WTC11 (cell line): ENCODE data around the gene ADAT3. TPM values are rescaled to one million over a fixed set of nuclear protein-coding genes. Genes with fewer than 3 reads are reported as not detected.

ENCODE experiments used
- ATAC-seq: fragments of 200-7000 bp; cut with Tn5 transposase; 2 replicates; pipeline ENCODE4 v1.10.0; 2021; ENCODE audit warnings: mild to moderate bottlenecking, moderate library complexity
- CTCF ChIA-PET: fragments of 300-600 bp; sonication (Branson Sonifier 250); formaldehyde crosslinking; loops from one replicate; lab custom pipeline; 2021; ENCODE audit warnings: antibody characterized with exemption; lab: Charles Lee
- POLR2A ChIA-PET: fragments of 350-600 bp; sonication (Branson Sonifier 250); formaldehyde crosslinking; loops from one replicate; lab custom pipeline; 2021; ENCODE audit warnings: antibody characterized with exemption; lab: Charles Lee
- DNase-seq: peaks from one replicate; pipeline ENCODE4 v3.0.0; 2021; ENCODE audit warnings: low spot score
- H3K27ac Mint-ChIP-seq: 2 replicates; pipeline ENCODE4 v1.8.0; 2021; ENCODE audit warnings: mixed read lengths
- H3K27me3 Mint-ChIP-seq: 2 replicates; pipeline ENCODE4 v1.8.0; 2021; ENCODE audit warnings: low read depth, mild to moderate bottlenecking, moderate library complexity, mixed read lengths
- H3K36me3 Mint-ChIP-seq: 2 replicates; pipeline ENCODE4 v1.8.0; 2021; ENCODE audit warnings: mixed read lengths
- H3K4me1 Mint-ChIP-seq: 2 replicates; pipeline ENCODE4 v1.8.0; 2022; ENCODE audit warnings: mixed read lengths
- H3K4me3 Mint-ChIP-seq: 2 replicates; pipeline ENCODE4 v1.8.0; 2021; ENCODE audit warnings: mild to moderate bottlenecking, moderate library complexity, mixed read lengths
- H3K9me3 Mint-ChIP-seq: 2 replicates; pipeline ENCODE4 v1.8.0; 2021; ENCODE audit warnings: mixed read lengths
- ATF2 ChIP-seq: sonication (generic); formaldehyde crosslinking; IDR thresholded peaks from 2 replicates; pipeline ENCODE4 v1.8.1; 2022; ENCODE audit warnings: low read depth, missing genetic modification reagents, borderline replicate concordance
- CREM ChIP-seq: sonication (generic); formaldehyde crosslinking; IDR thresholded peaks from 2 replicates; pipeline ENCODE4 v1.8.1; 2022; ENCODE audit warnings: mild to moderate bottlenecking, missing genetic modification reagents, moderate library complexity
- IRF2 ChIP-seq: sonication (generic); formaldehyde crosslinking; IDR thresholded peaks from 2 replicates; pipeline ENCODE4 v1.8.0; 2022; ENCODE audit warnings: low read depth, missing genetic modification reagents, borderline replicate concordance
- JAZF1 ChIP-seq: fragments of 250-450 bp; sonication (Bioruptor Pico); IDR thresholded peaks from 2 replicates; pipeline ENCODE4 v1.9.0; 2021; ENCODE audit warnings: moderate library complexity, mild to moderate bottlenecking, inconsistent platforms
- OVOL2 ChIP-seq: fragments of 250-450 bp; sonication (Bioruptor Pico); IDR thresholded peaks from 2 replicates; pipeline ENCODE4 v1.9.0; 2021; ENCODE audit warnings: mild to moderate bottlenecking, borderline replicate concordance
- PRRX2 ChIP-seq: fragments of 250-450 bp; sonication (Bioruptor Pico); IDR thresholded peaks from 2 replicates; pipeline ENCODE4 v1.8.0; 2021; ENCODE audit warnings: mild to moderate bottlenecking
- SMAD3 ChIP-seq: sonication (generic); formaldehyde crosslinking; IDR thresholded peaks from 2 replicates; pipeline ENCODE4 v1.8.0; 2022; ENCODE audit warnings: missing genetic modification reagents, mild to moderate bottlenecking, borderline replicate concordance
- TCF7 ChIP-seq: sonication (generic); formaldehyde crosslinking; IDR thresholded peaks from 2 replicates; pipeline ENCODE4 v1.8.0; 2022; ENCODE audit warnings: mild to moderate bottlenecking, low read depth, missing genetic modification reagents, moderate library complexity
- TEAD1 ChIP-seq: sonication (generic); formaldehyde crosslinking; IDR thresholded peaks from 2 replicates; pipeline ENCODE4 v1.8.0; 2022; ENCODE audit warnings: mild to moderate bottlenecking, missing genetic modification reagents
- USF2 ChIP-seq: sonication (generic); formaldehyde crosslinking; IDR thresholded peaks from 2 replicates; pipeline ENCODE4 v1.8.1; 2023; ENCODE audit warnings: mild to moderate bottlenecking, missing genetic modification reagents, moderate library complexity
- ZBTB21 ChIP-seq: sonication (generic); formaldehyde crosslinking; IDR thresholded peaks from 2 replicates; pipeline ENCODE4 v1.8.1; 2023; ENCODE audit warnings: mild to moderate bottlenecking, missing genetic modification reagents, borderline replicate concordance
- ZNF121 ChIP-seq: sonication (generic); formaldehyde crosslinking; IDR thresholded peaks from 2 replicates; pipeline ENCODE4 v1.8.0; 2023; ENCODE audit warnings: missing genetic modification reagents
- ZNF317 ChIP-seq: sonication (generic); formaldehyde crosslinking; IDR thresholded peaks from 2 replicates; pipeline ENCODE4 v1.8.1; 2023; ENCODE audit warnings: low read depth, mild to moderate bottlenecking, moderate library complexity, missing genetic modification reagents, borderline replicate concordance
- total RNA-seq: library from RNA; stranded (reverse); gene quantifications from 3 replicates; pipeline ENCODE4 v1.2.3, GENCODE V29; 2021
- TF ChIP-seq, protein P1 (sequence below): sonication (generic); formaldehyde crosslinking; IDR thresholded peaks from 2 replicates; pipeline ENCODE4 v1.8.1; 2023; ENCODE audit warnings: mild to moderate bottlenecking, moderate library complexity, missing genetic modification reagents
- TF ChIP-seq, protein P2 (sequence below): sonication (generic); formaldehyde crosslinking; IDR thresholded peaks from 2 replicates; pipeline ENCODE4 v1.8.0; 2023; ENCODE audit warnings: mild to moderate bottlenecking, missing genetic modification reagents
- TF ChIP-seq, protein P3 (sequence below): sonication (generic); formaldehyde crosslinking; IDR thresholded peaks from 2 replicates; pipeline ENCODE4 v1.8.0; 2022; ENCODE audit warnings: mild to moderate bottlenecking, missing genetic modification reagents
- TF ChIP-seq, protein P4 (sequence below): fragments of 250-450 bp; sonication (Bioruptor Pico); IDR thresholded peaks from 2 replicates; pipeline ENCODE4 v2.1.2; 2022; ENCODE audit warnings: mild to moderate bottlenecking, moderate library complexity
- TF ChIP-seq, protein P5 (sequence below): sonication (generic); formaldehyde crosslinking; IDR thresholded peaks from 2 replicates; pipeline ENCODE4 v1.8.0; 2022; ENCODE audit warnings: missing genetic modification reagents

Gene ADAT3
- total RNA-seq, 1 experiment from 2014 or later, result 20.3 TPM

DNA sequence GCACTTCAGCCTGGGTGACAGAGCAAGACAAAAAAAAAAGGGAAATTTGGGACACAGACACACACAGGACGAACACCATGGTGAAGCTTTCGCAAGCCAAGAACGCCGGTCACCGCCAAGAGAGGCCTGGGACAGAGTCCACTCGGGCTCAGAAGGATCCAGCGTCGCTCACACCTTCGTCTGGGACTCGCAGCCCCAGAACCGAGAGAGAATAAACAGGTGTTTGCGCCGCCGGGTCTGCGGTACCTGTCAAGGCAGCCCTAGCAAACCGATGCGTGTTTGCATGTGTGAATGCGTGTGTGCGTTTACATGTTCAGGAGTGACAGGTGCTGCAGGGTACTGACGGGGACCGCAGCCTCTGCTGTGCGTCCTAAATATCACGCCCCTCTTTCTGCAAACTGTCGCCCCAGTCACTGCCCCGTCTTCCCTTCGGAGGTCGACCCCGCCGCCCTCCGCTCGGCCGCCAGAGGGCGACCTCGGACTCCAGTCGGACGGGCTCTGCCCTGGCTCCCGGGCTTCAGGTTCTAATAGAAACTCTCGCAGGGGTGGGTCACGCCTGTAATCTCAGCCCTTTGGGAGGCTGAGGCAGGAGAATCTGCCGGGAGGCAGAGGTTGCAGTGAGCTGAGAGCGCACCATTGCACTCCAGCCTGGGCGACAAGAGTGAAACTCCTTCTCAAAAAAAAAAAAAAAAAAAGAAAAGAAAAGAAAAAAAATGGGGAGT is 24.0 kb downstream of the ADAT3 start (continued):
- TF ChIP-seq, protein P1, sequence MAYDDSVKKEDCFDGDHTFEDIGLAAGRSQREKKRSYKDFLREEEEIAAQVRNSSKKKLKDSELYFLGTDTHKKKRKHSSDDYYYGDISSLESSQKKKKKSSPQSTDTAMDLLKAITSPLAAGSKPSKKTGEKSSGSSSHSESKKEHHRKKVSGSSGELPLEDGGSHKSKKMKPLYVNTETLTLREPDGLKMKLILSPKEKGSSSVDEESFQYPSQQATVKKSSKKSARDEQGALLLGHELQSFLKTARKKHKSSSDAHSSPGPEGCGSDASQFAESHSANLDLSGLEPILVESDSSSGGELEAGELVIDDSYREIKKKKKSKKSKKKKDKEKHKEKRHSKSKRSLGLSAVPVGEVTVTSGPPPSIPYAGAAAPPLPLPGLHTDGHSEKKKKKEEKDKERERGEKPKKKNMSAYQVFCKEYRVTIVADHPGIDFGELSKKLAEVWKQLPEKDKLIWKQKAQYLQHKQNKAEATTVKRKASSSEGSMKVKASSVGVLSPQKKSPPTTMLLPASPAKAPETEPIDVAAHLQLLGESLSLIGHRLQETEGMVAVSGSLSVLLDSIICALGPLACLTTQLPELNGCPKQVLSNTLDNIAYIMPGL (CRISPR knock-in tag), result peak; percentile 39
- no peak for TF ChIP-seq ATF2 (CRISPR knock-in tag)
- TF ChIP-seq SMAD3 (CRISPR knock-in tag), result no peak
- TF ChIP-seq, protein P2, sequence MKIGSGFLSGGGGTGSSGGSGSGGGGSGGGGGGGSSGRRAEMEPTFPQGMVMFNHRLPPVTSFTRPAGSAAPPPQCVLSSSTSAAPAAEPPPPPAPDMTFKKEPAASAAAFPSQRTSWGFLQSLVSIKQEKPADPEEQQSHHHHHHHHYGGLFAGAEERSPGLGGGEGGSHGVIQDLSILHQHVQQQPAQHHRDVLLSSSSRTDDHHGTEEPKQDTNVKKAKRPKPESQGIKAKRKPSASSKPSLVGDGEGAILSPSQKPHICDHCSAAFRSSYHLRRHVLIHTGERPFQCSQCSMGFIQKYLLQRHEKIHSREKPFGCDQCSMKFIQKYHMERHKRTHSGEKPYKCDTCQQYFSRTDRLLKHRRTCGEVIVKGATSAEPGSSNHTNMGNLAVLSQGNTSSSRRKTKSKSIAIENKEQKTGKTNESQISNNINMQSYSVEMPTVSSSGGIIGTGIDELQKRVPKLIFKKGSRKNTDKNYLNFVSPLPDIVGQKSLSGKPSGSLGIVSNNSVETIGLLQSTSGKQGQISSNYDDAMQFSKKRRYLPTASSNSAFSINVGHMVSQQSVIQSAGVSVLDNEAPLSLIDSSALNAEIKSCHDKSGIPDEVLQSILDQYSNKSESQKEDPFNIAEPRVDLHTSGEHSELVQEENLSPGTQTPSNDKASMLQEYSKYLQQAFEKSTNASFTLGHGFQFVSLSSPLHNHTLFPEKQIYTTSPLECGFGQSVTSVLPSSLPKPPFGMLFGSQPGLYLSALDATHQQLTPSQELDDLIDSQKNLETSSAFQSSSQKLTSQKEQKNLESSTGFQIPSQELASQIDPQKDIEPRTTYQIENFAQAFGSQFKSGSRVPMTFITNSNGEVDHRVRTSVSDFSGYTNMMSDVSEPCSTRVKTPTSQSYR, result no peak
- TF ChIP-seq USF2 (CRISPR knock-in tag), result no peak
- TF ChIP-seq ZNF121 (CRISPR knock-in tag), result no peak
- TF ChIP-seq CREM (CRISPR knock-in tag), result no peak
- TF ChIP-seq, protein P3, sequence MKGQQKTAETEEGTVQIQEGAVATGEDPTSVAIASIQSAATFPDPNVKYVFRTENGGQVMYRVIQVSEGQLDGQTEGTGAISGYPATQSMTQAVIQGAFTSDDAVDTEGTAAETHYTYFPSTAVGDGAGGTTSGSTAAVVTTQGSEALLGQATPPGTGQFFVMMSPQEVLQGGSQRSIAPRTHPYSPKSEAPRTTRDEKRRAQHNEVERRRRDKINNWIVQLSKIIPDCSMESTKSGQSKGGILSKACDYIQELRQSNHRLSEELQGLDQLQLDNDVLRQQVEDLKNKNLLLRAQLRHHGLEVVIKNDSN (CRISPR knock-in tag), result no peak
- no peak for TF ChIP-seq IRF2
- TF ChIP-seq JAZF1 (CRISPR knock-in tag), result no peak
- TF ChIP-seq, all 79 proteins: peak for 2

- no peak for ATAC-seq
- H3K27me3 Mint-ChIP-seq, result peaks cover 30% of the 10 kb centered on the region
- H3K36me3 Mint-ChIP-seq, result peaks cover 7% of the 10 kb centered on the region
- TF ChIP-seq ZNF317 (CRISPR knock-in tag) (no peak), PRRX2 (CRISPR knock-in tag) (no peak), TCF7 (CRISPR knock-in tag) (no peak), TEAD1 (no peak), ZBTB21 (CRISPR knock-in tag) (no peak), OVOL2 (CRISPR knock-in tag) (no peak)
- TF ChIP-seq, protein P4, sequence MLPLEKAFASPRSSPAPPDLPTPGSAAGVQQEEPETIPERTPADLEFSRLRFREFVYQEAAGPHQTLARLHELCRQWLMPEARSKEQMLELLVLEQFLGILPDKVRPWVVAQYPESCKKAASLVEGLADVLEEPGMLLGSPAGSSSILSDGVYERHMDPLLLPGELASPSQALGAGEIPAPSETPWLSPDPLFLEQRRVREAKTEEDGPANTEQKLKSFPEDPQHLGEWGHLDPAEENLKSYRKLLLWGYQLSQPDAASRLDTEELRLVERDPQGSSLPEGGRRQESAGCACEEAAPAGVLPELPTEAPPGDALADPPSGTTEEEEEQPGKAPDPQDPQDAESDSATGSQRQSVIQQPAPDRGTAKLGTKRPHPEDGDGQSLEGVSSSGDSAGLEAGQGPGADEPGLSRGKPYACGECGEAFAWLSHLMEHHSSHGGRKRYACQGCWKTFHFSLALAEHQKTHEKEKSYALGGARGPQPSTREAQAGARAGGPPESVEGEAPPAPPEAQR (CRISPR knock-in tag), result no peak
- TF ChIP-seq, protein P1 (CRISPR knock-in tag), result no peak
- TF ChIP-seq, protein P5, sequence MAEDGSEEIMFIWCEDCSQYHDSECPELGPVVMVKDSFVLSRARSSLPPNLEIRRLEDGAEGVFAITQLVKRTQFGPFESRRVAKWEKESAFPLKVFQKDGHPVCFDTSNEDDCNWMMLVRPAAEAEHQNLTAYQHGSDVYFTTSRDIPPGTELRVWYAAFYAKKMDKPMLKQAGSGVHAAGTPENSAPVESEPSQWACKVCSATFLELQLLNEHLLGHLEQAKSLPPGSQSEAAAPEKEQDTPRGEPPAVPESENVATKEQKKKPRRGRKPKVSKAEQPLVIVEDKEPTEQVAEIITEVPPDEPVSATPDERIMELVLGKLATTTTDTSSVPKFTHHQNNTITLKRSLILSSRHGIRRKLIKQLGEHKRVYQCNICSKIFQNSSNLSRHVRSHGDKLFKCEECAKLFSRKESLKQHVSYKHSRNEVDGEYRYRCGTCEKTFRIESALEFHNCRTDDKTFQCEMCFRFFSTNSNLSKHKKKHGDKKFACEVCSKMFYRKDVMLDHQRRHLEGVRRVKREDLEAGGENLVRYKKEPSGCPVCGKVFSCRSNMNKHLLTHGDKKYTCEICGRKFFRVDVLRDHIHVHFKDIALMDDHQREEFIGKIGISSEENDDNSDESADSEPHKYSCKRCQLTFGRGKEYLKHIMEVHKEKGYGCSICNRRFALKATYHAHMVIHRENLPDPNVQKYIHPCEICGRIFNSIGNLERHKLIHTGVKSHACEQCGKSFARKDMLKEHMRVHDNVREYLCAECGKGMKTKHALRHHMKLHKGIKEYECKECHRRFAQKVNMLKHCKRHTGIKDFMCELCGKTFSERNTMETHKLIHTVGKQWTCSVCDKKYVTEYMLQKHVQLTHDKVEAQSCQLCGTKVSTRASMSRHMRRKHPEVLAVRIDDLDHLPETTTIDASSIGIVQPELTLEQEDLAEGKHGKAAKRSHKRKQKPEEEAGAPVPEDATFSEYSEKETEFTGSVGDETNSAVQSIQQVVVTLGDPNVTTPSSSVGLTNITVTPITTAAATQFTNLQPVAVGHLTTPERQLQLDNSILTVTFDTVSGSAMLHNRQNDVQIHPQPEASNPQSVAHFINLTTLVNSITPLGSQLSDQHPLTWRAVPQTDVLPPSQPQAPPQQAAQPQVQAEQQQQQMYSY (CRISPR knock-in tag), result no peak
- no peak for DNase-seq
- H3K4me1 Mint-ChIP-seq, result no peaks in the 10 kb centered on the region
- H3K4me3 Mint-ChIP-seq, result no peak overlapping the region
- no peak overlapping the region for H3K27ac Mint-ChIP-seq
- H3K9me3 Mint-ChIP-seq, result peaks cover 12% of the 10 kb centered on the region
- POLR2A ChIA-PET, result no interaction called here
- CTCF ChIA-PET, result no interaction called here
These were observed 26.2 kb downstream of the ADAT3 start for GRCh38 chr19:1931445-1931844.
